ENCODE results near the gene TRIM59.

Gene TRIM59

DNA sequence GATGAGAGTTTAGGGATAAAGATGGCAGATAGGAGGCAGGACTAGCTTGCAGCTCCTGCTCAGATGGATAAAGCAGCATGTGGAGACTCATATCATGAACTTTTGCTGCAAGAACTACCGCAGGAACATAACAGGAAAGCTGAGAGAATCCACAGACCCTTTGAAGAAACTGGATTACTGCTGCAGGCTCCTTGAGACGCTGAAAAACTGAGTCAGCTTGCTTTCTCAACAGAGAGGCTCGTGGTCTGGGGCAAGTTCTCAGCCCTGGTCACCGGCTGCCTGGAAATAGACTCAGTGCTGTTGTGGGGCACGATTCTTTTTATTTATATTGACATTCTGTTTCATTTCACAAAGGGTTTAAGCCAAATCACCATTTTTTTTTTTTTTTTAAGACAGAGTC lies 28.8 kb upstream of the TRIM59 start:
- CTCF ChIA-PET: interaction anchor here (0.6 to 0.8 kb wide), 2 partner anchors 472 to 476 kb away, joined by 3 read pairs; no protein-coding TSS in a partner anchor
- POLR2A ChIA-PET: interaction anchor here (0.7 to 1.5 kb wide), 2 partner anchors 29 to 563 kb away, joined by 3 to 4 read pairs; partner anchors contain the start of gene TRIM59
- no peak overlapping the region for H3K4me3 ChIP-seq (ENCODE audit: low read depth, low read length)
- no peaks in the 10 kb centered on the region for H3K4me1 ChIP-seq (ENCODE audit: control insufficient read depth, insufficient read depth, low read length)
- no peaks in the 10 kb centered on the region for H3K36me3 ChIP-seq (ENCODE audit: control insufficient read depth in 2 of 2, insufficient read depth in 1 of 2, low read length in 2 of 2)
- TF ChIP-seq GLI4 (tag by site-specific recombination; IDR thresholded peaks at IDR 0.05): no peak
- TF ChIP-seq ZNF701 (tag by site-specific recombination; IDR thresholded peaks at IDR 0.05): no peak
- TF ChIP-seq ZNF221 (tag by site-specific recombination; IDR thresholded peaks at IDR 0.05; ENCODE audit: borderline replicate concordance): no peak
- TF ChIP-seq KLF10 (tag by site-specific recombination; IDR thresholded peaks at IDR 0.05): no peak
- TF ChIP-seq ZNF658 (tag by site-specific recombination; IDR thresholded peaks at IDR 0.05): no peak
- no peak for TF ChIP-seq ZFP3 (tag by site-specific recombination; IDR thresholded peaks at IDR 0.05; ENCODE audit: low read depth)
- no peak for TF ChIP-seq ZNF133 (tag by site-specific recombination; IDR thresholded peaks at IDR 0.05)
- no peak for TF ChIP-seq ZNF223 (tag by site-specific recombination; IDR thresholded peaks at IDR 0.05)
- no peak for TF ChIP-seq ZNF354C (tag by site-specific recombination; IDR thresholded peaks at IDR 0.05; ENCODE audit: borderline replicate concordance, low read depth)
- no peak for TF ChIP-seq ZNF19 (tag by site-specific recombination; IDR thresholded peaks at IDR 0.05; ENCODE audit: low read depth)
- TF ChIP-seq, protein P1, sequence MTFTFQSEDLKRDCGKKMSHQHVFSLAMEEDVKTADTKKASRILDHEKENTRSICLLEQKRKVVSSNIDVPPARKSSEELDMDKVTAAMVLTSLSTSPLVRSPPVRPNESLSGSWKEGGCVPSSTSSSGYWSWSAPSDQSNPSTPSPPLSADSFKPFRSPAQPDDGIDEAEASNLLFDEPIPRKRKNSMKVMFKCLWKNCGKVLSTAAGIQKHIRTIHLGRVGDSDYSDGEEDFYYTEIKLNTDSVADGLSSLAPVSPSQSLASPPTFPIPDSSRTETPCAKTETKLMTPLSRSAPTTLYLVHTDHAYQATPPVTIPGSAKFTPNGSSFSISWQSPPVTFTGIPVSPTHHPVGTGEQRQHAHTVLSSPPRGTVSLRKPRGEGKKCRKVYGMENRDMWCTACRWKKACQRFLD (tag by site-specific recombination; IDR thresholded peaks at IDR 0.05): no peak
- TF ChIP-seq ZNF677 (tag by site-specific recombination; IDR thresholded peaks at IDR 0.05): no peak
- TF ChIP-seq ZNF239 (tag by site-specific recombination; IDR thresholded peaks at IDR 0.05): no peak
- TF ChIP-seq BCL11A (tag by site-specific recombination; IDR thresholded peaks at IDR 0.05; ENCODE audit: low read depth): no peak
- no peak for TF ChIP-seq ZNF747 (tag by site-specific recombination; IDR thresholded peaks at IDR 0.05)
- H3K9me3 ChIP-seq (ENCODE audit: control insufficient read depth, insufficient read depth, low read depth, low read length): no peaks in the 10 kb centered on the region
- H3K27ac ChIP-seq (ENCODE audit: extremely low read depth, low read depth, low read length): no peak overlapping the region

GRCh38 chr3:160477750-160478149 lies 28.2 kb upstream of the TRIM59 start:
- Histone ChIP-seq H3K9me3 (ENCODE audit: control insufficient read depth, insufficient read depth, low read depth, low read length) (no peaks in the 10 kb centered on the region), H3K4me1 (ENCODE audit: control insufficient read depth, insufficient read depth, low read length) (no peaks in the 10 kb centered on the region), H3K4me3 (ENCODE audit: low read depth, low read length) (no peak overlapping the region), H3K36me3 (ENCODE audit: control insufficient read depth in 2 of 2, insufficient read depth in 1 of 2, low read length in 2 of 2) (no peaks in the 10 kb centered on the region), H3K27ac (ENCODE audit: extremely low read depth, low read depth, low read length) (no peak overlapping the region)
- CTCF ChIA-PET: no interaction called here
- POLR2A ChIA-PET: interaction anchor here (0.7 kb wide), 1 partner anchor 564 kb away, joined by 3 read pairs; no protein-coding TSS in a partner anchor
- TF ChIP-seq ZNF548 (tag by site-specific recombination; IDR thresholded peaks at IDR 0.05) (no peak), PATZ1 (tag by site-specific recombination; IDR thresholded peaks at IDR 0.05) (no peak), ZNF571 (tag by site-specific recombination; IDR thresholded peaks at IDR 0.05) (no peak), YY1 (tag by site-specific recombination; IDR thresholded peaks at IDR 0.05) (no peak), ZNF670 (tag by site-specific recombination; IDR thresholded peaks at IDR 0.05; ENCODE audit: low read depth) (no peak), ZNF146 (tag by site-specific recombination; IDR thresholded peaks at IDR 0.05) (no peak), ZNF211 (tag by site-specific recombination; IDR thresholded peaks at IDR 0.05; ENCODE audit: low read depth) (no peak), YY2 (tag by site-specific recombination; IDR thresholded peaks at IDR 0.05) (no peak), PRDM10 (tag by site-specific recombination; IDR thresholded peaks at IDR 0.05) (no peak), ZNF23 (tag by site-specific recombination; IDR thresholded peaks at IDR 0.05; ENCODE audit: borderline replicate concordance) (no peak)
- TF ChIP-seq, protein P2, sequence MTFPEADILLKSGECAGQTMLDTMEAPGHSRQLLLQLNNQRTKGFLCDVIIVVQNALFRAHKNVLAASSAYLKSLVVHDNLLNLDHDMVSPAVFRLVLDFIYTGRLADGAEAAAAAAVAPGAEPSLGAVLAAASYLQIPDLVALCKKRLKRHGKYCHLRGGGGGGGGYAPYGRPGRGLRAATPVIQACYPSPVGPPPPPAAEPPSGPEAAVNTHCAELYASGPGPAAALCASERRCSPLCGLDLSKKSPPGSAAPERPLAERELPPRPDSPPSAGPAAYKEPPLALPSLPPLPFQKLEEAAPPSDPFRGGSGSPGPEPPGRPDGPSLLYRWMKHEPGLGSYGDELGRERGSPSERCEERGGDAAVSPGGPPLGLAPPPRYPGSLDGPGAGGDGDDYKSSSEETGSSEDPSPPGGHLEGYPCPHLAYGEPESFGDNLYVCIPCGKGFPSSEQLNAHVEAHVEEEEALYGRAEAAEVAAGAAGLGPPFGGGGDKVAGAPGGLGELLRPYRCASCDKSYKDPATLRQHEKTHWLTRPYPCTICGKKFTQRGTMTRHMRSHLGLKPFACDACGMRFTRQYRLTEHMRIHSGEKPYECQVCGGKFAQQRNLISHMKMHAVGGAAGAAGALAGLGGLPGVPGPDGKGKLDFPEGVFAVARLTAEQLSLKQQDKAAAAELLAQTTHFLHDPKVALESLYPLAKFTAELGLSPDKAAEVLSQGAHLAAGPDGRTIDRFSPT (tag by site-specific recombination; IDR thresholded peaks at IDR 0.05): no peak
- TF ChIP-seq, protein P3, sequence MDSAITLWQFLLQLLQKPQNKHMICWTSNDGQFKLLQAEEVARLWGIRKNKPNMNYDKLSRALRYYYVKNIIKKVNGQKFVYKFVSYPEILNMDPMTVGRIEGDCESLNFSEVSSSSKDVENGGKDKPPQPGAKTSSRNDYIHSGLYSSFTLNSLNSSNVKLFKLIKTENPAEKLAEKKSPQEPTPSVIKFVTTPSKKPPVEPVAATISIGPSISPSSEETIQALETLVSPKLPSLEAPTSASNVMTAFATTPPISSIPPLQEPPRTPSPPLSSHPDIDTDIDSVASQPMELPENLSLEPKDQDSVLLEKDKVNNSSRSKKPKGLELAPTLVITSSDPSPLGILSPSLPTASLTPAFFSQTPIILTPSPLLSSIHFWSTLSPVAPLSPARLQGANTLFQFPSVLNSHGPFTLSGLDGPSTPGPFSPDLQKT (IDR thresholded peaks at IDR 0.05; ENCODE audit: borderline replicate concordance, low read depth, low read length): no peak
